Caco-2 (cell line): Measurements from ENCODE around the gene PANX1. TPM values are rescaled to one million over a fixed set of nuclear protein-coding genes. Genes with fewer than 3 reads are reported as not detected.

Experiments used
- BruUV-seq: library from RNA; stranded (reverse); fragments of 400-500 nt; replicated peaks from 2 replicates; lab custom pipeline; 2021; lab: Mats Ljungman, UMichigan
- CTCF ChIA-PET: fragments of 300-600 bp; sonication (Branson Sonifier 250); formaldehyde crosslinking; loops from one replicate; lab custom pipeline; 2022; ENCODE audit warnings: antibody characterized with exemption; lab: Charles Lee
- POLR2A ChIA-PET: fragments of 300-600 bp; sonication (Branson Sonifier 250); formaldehyde crosslinking; loops from one replicate; lab custom pipeline; 2022; ENCODE audit warnings: antibody characterized with exemption; lab: Charles Lee
- DNase-seq, 2 experiments: peaks; one replicate each; pipeline versions ENCODE4 v3.0.0 to v3.0.0-alpha.2; 2020 to 2022
- H3K27me3 ChIP-seq: replicated peaks from 2 replicates; pipeline ENCODE4 v1.6.0; 2011; ENCODE audit warnings: low read length; ENCODE audit not compliant: control insufficient read depth, insufficient read depth
- H3K36me3 ChIP-seq: 2 replicates; pipeline ENCODE4 v1.5.1; 2011; ENCODE audit warnings: low read length; ENCODE audit not compliant: control insufficient read depth, insufficient read depth
- H3K4me1 ChIP-seq: fragments of 250-450 bp; sonication (Bioruptor Pico); 2 replicates; pipeline ENCODE4 v1.5.1; 2020; ENCODE audit warnings: mild to moderate bottlenecking
- H3K4me3 ChIP-seq: 2 replicates; pipeline ENCODE4 v1.5.1; 2011; ENCODE audit warnings: low read depth, mild to moderate bottlenecking, control low read depth, low read length
- H3K9me3 ChIP-seq: fragments of 250-450 bp; sonication (Bioruptor Pico); 2 replicates; pipeline ENCODE4 v1.5.1; 2020; ENCODE audit warnings: mild to moderate bottlenecking, moderate library complexity
- H3K27ac Mint-ChIP-seq: one replicate; pipeline ENCODE4 v1.8.0; 2022; ENCODE audit warnings: mixed read lengths; ENCODE audit not compliant: unreplicated experiment
- H3K27me3 Mint-ChIP-seq: one replicate; pipeline ENCODE4 v1.8.0; 2022; ENCODE audit warnings: mixed read lengths; ENCODE audit not compliant: insufficient read depth, unreplicated experiment
- H3K36me3 Mint-ChIP-seq: one replicate; pipeline ENCODE4 v1.8.0; 2022; ENCODE audit warnings: mild to moderate bottlenecking, mixed read lengths; ENCODE audit not compliant: insufficient read depth, unreplicated experiment
- H3K4me1 Mint-ChIP-seq: one replicate; pipeline ENCODE4 v1.8.0; 2022; ENCODE audit warnings: low read depth, mixed read lengths; ENCODE audit not compliant: unreplicated experiment
- H3K4me3 Mint-ChIP-seq: one replicate; pipeline ENCODE4 v1.8.0; 2022; ENCODE audit warnings: mild to moderate bottlenecking, moderate library complexity, mixed read lengths; ENCODE audit not compliant: unreplicated experiment
- H3K9me3 Mint-ChIP-seq: one replicate; pipeline ENCODE4 v1.8.0; 2022; ENCODE audit warnings: mixed read lengths; ENCODE audit not compliant: unreplicated experiment
- CTCF ChIP-seq, 2 experiments: fragments of 200-600 bp in 1 of 2; IDR thresholded peaks; 1 replicate in 1 of 2; 2 replicates in 1 of 2; pipeline versions ENCODE4 v1.5.1 to v1.8.0; 2011 to 2022; ENCODE audit warnings: antibody characterized with exemption in 1 of 2, control low read depth in 1 of 2, inconsistent platforms in 1 of 2, low read depth in 1 of 2, low read length in 1 of 2, mild to moderate bottlenecking in 1 of 2, moderate library complexity in 1 of 2; ENCODE audit not compliant: insufficient read depth in 1 of 2, severe bottlenecking in 1 of 2, unreplicated experiment in 1 of 2
- intact Hi-C: fragments of 100-400 bp; cut with micrococcal nuclease; formaldehyde crosslinking; loops from one replicate; pipeline ENCODE4 v1.10.0; 2022; ENCODE audit not compliant: unreplicated experiment
- total RNA-seq: library from RNA; stranded (reverse); gene quantifications from 2 replicates; pipeline ENCODE4 v1.2.3, GENCODE V29; 2022

The PANX1 gene
- total RNA-seq, 1 experiment from 2014 or later: 33.1 TPM

DNA sequence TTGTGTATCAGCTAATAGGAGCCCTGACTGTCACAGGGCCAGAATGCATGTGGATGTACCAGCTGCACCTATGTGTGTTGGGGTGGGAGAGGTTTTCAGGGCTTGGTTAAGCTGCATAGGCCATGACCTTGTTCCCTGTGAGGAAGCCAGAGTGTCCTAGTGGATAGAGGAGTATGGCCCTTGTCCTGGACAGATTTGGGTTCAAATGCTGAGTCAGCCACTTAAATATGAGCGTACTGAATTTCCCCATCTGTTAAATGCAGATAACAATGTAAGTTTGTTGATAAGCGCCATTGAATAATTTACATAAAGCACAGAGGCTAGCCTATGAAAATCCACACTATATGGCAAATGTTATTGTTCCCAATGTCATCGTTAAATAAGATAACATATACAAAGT is 74.4 kb downstream of the PANX1 start:
- Histone ChIP-seq H3K4me1 (no peaks in the 10 kb centered on the region; the same call in 1 of the 2 replicates), H3K9me3 (no peaks in the 10 kb centered on the region), H3K4me3 (no peak overlapping the region), H3K27me3 (no peaks in the 10 kb centered on the region), H3K36me3 (no peaks in the 10 kb centered on the region)
- Mint-ChIP-seq H3K4me1 (peaks cover 7% of the 10 kb centered on the region), H3K27ac (no peak overlapping the region), H3K27me3 (peaks cover 12% of the 10 kb centered on the region), H3K4me3 (no peak overlapping the region), H3K9me3 (no peaks in the 10 kb centered on the region), H3K36me3 (no peaks in the 10 kb centered on the region)
- POLR2A ChIA-PET: no interaction called here
- intact Hi-C loops: no loop called here
- no peak for DNase-seq
- no TSS peak for BruUV-seq
- TF ChIP-seq CTCF (IDR thresholded peaks at IDR 0.05; ENCODE audit: insufficient read depth in 1 of 2, low read depth in 1 of 2, low read length in 1 of 2, severe bottlenecking in 1 of 2, unreplicated experiment in 1 of 2): no peak
- CTCF ChIA-PET: no interaction called here

DNA sequence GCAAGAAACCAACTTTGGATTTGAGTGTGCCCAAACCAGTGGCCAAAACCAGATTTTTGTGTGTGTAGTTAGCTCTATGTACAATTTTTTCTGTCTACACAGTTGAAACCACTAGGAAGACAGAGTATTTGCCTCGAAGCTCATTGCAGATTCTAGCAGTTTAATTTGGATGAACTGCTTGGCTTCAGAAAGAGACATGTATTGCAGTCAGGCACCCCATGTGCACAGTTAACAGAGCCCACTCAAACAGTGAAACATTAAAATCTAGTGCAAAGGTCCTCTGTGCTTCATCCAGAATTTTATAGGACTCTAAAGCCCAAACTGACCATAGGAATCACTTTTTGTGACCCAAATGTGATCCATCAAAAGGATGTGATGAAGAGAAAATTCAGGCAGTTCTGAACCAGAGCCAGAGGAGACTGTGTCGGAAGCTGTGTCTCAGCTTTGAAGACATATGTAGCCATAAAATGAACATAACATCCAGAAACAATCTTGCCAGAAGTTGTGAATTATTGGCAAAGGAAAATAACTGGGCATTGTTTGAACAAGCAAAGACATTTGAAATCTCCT is 82.7 kb downstream of the PANX1 start:
- no peaks in the 10 kb centered on the region for H3K36me3 Mint-ChIP-seq
- no peaks in the 10 kb centered on the region for H3K4me1 Mint-ChIP-seq
- Histone ChIP-seq H3K36me3 (no peaks in the 10 kb centered on the region), H3K27me3 (no peaks in the 10 kb centered on the region), H3K9me3 (no peaks in the 10 kb centered on the region), H3K4me1 (no peaks in the 10 kb centered on the region), H3K4me3 (no peak overlapping the region)
- ChIA-PET POLR2A (no interaction called here), CTCF (no interaction called here)
- H3K4me3 Mint-ChIP-seq: no peak overlapping the region
- H3K27ac Mint-ChIP-seq: no peak overlapping the region
- no peak for TF ChIP-seq CTCF (IDR thresholded peaks at IDR 0.05; ENCODE audit: insufficient read depth in 1 of 2, low read depth in 1 of 2, low read length in 1 of 2, severe bottlenecking in 1 of 2, unreplicated experiment in 1 of 2)
- intact Hi-C loops: no loop called here
- H3K27me3 Mint-ChIP-seq: peaks cover 11% of the 10 kb centered on the region
- H3K9me3 Mint-ChIP-seq: peaks cover 8% of the 10 kb centered on the region
- BruUV-seq: no TSS peak
- DNase-seq: no peak

GRCh38 chr11:94212898-94213297 is 84.3 kb downstream of the PANX1 start:
- ChIA-PET POLR2A (no interaction called here), CTCF (no interaction called here)
- Histone ChIP-seq H3K4me3 (no peak overlapping the region), H3K4me1 (no peaks in the 10 kb centered on the region), H3K9me3 (peaks cover 1% of the 10 kb centered on the region; the same call in 1 of the 2 replicates), H3K36me3 (no peaks in the 10 kb centered on the region), H3K27me3 (no peaks in the 10 kb centered on the region)
- Mint-ChIP-seq H3K27ac (no peak overlapping the region), H3K27me3 (peaks cover 12% of the 10 kb centered on the region), H3K9me3 (peaks cover 18% of the 10 kb centered on the region), H3K36me3 (no peaks in the 10 kb centered on the region), H3K4me3 (no peak overlapping the region), H3K4me1 (no peaks in the 10 kb centered on the region)
- TF ChIP-seq CTCF (IDR thresholded peaks at IDR 0.05; ENCODE audit: insufficient read depth in 1 of 2, low read depth in 1 of 2, low read length in 1 of 2, severe bottlenecking in 1 of 2, unreplicated experiment in 1 of 2): no peak
- BruUV-seq: no TSS peak
- intact Hi-C loops: no loop called here
- no peak for DNase-seq
